GM19395 (cell line): ENCODE measurements around the gene KIAA0930.
"Not testable (repeated sequence)": the region's sequence is repeated elsewhere in the genome, so short reads cannot be mapped to it uniquely, and the experiment has no call there.

Source experiments
- ATAC-seq: cut with Tn5 transposase; IDR thresholded peaks from one replicate; pipeline ENCODE4 v1.9.1; 2021; ENCODE audit warnings: mild to moderate bottlenecking, moderate library complexity; ENCODE audit not compliant: unreplicated experiment

KIAA0930 gene

GRCh38 chr22:45240810-45241631, at the start of gene KIAA0930:
KIAA0930 (minus strand) TSS chr22:45240894; CDS start chr22:45240703, 191 bp downstream.
- ATAC-seq: no peak

GRCh38 chr22:45286854-45287551, 46.3 kb upstream of the KIAA0930 start:
- ATAC-seq: no peak

- ATAC-seq: no peak
Measured at GRCh38 chr22:45285263-45286058, 44.8 kb upstream of the KIAA0930 start.

GRCh38 chr22:45284705-45285262, 44.1 kb upstream of the KIAA0930 start, which contains the start of gene UPK3A:
UPK3A (plus strand) TSS chr22:45284949; CDS start chr22:45285014, 65 bp downstream.
- ATAC-seq: no peak

- no peak for ATAC-seq
Measured at GRCh38 chr22:45281010-45281409, 40.3 kb upstream of the KIAA0930 start.

DNA sequence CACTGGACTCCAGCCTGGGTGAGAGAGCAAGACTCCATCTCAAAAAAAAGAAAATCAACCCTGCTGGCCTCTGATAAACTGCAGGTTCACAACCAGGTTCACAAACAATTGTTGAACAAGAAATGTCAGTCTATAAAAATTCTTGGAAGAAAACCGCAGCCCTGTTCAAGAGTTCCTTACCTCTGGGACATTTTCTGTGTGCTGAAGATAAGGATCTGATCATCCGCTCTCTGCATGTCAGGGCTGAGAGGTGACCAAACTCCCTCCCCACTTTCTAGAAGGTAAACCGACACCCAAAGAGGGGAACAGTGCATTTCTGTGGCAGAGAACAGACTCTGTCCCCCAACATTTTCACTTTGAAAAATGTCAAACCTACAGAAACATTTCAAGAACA, 39.9 kb upstream of the KIAA0930 start:
- ATAC-seq: no peak

DNA sequence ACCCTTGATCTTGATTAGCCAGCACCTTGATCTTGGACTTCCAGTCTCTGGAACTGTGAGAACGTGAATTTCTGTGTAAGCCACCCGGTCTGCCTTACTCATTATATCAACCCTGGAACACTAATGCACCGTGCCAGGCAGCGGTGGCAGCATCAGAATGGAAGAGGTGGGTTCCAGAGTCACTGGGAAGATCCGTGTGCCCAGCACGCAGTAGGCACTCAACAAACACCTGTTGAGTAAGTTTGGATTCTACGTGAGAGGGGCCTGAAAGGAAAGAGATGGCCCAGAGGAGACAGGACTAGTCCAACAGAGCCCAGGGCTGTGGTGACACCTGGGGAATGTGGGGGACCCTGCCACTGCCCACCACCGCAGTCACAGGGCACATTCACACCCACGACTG, 37.4 kb upstream of the KIAA0930 start:
- ATAC-seq: no peak

- ATAC-seq: not testable (repeated sequence)
Measured at GRCh38 chr22:45277720-45278119, 37.0 kb upstream of the KIAA0930 start.

DNA sequence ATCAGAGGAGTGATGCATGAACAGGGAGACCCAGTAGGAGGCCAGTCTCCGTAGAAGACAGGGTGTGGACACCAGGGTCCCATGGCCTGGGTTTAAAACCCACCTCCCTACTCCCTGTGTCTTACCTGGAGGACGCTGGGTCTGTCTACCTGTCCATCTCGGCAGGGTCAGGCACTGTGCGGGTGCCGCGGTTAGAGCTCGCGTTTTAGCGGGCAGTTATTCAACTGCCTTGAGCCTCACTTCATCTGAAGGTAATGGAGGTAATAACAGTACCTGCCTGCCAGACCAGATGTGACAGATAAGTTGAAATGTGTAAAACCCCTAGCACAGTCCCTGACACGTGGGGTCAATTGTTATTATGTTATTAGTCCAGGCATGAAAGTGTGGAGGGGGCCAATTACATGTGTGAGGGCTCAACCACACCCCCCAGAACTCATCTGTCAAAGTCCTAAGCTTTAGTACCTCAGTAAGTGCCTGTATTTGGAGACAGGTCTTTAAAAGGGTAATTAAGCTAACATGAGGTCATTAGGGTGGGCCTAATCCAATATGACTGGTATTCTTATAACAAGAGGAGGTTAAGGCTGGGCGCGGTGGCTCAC, 35.9 kb upstream of the KIAA0930 start:
- no peak for ATAC-seq

DNA sequence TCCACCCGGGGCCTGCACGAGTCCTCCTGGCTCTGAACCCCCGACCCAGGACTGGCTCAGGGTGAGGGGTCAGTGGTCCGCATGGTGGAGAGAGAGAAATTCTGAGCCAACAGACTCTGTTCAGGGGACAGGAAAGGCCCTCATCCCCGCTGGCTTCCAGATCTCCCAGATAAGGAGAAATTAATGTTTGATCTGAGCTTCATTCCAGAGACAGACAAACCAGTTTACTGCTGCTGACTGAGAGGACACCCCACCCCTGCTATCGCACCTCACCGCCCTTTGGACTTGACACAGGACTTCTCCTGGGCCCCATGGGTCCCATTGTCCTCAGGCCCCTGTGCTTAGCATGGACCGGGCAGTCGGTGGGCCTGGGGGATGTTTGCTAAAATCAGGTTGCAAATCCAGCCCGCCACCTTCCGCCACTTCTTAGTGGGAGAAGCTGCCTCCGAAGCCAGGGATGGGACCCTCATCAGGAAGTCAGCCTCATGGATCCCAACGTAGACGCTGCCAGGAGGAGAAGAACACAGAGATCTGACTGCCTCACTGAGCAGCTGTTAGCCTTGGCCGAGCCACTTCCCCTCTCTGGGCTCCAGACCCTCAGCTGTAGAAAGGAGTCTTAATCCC, 32.9 kb upstream of the KIAA0930 start:
- ATAC-seq: no peak

- ATAC-seq: no peak
Measured at GRCh38 chr22:45272498-45272897, 31.8 kb upstream of the KIAA0930 start.

DNA sequence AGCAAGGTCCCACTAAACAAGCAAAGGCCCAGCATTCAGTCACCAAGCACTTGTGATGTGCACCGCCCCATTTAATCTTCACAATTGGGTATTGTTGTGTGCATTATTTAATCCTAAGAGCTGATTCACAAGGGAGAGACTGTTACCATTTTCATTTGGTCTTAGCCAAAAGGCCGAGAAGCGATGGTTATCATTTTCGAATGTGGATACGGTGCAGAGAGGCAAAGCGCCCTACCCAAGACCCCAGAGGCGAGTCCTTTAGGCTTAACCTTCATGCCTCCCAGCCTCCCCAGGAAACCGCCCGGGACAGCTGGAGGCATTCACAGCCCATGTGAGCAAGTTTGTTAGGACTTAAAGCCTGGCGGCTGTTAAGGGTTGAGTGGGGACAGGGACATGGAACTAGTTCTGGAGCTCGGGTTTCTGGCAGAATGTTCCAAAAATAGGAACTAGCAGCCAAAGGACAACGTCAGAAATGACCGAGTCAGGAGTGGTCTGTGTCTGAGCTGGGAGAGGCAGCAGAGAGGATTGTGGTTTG, 31.0 kb upstream of the KIAA0930 start:
- no peak for ATAC-seq

- no peak for ATAC-seq
Measured at GRCh38 chr22:45270095-45271020, 29.7 kb upstream of the KIAA0930 start.

DNA sequence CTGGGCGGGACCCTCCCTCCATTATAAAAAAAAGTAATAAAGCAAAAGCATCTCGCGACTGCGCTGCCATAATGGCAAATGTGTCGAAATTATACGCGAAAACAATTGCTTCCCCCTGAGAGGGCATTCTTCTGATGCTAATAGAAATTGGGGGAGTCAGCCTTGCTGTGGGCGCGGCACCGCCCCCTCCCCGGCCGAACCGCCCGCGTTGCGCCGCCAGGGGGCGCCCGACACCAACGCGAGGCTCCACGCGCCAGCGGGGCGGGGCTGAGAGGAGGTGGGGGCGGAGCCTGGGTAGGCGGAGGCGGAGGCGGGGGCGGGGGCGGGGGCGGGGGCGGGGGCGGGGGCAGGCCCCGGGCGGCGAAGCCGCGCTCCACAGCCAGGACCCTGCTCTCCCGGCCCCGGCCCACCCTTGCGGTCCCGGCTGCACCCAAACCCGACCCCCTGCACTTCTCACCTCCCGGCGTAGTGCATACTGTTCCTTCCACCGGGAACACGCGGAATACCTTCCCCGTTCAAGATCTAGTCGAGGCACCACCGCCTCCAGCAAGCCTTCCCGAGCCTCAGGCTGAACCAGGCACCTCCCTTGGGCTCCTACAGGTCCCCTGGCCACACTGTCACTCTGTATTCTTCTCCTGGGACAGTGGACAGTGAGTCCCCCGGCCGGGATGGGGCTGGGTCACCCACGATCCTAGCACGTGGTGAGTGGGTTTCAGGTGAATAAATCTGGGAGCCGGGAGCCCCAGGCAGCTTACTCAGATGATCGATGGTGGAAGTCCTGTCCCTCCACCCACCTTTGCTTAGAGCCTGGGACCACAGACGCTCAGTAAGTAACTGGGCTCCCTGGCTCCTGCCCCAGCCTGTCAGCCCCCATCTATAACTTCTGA, 28.5 kb upstream of the KIAA0930 start:
- no peak for ATAC-seq

DNA sequence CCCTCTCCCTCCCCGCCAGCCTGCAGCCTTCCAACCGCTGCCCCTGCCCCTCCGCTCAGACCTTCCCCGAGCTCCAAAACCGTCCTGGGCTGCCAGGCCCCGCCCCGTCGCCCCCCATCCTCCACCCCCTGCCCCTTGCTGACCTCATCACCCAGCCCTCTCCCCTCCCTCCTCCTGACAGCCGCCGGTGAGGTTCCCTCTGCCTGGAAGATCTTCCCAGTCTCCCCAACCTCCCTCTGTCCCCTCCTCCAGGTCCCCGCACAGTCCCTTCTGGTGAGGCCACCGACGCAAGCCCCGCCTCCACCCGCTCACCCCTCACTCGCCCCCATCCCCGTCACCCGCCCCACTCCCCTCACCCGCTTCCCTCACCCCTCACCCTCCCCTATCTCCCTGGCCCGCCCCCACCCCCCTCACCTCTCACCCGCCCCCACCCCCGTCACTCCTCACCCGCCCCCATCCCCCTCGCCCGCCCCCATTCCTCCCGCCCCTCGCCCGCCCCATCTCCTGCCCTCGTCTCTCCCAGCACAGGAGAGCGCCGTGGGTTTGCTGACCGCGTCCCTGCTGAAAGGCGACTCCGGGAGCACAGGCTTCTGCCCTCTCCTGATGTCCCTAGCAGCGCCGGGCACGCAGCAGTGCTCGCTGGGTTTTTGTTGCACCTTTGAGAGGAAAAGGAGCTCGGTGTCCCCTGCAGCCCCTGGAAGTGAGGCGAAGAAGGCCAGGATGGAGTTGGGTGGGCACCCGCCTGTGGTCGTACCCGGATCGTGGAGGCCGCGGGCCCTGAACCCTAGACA, 27.7 kb upstream of the KIAA0930 start:
- no peak for ATAC-seq

GRCh38 chr22:45265535-45265934, 24.8 kb upstream of the KIAA0930 start:
- no peak for ATAC-seq
